Gastroesophageal sphincter (tissue), 3 donors: ENCODE measurements around the gene USP24.

Experiments used
- CTCF ChIP-seq, 4 experiments: fragments of 200-600 bp in 2 of 4; fragments of 450-650 bp in 2 of 4; sonication (generic) in 1 of 4; IDR thresholded peaks; one replicate each; pipeline ENCODE4 v1.5.1; 2017 to 2019; ENCODE audit warnings: antibody characterized with exemption in 4 of 4, mild to moderate bottlenecking in 2 of 4, moderate library complexity in 2 of 4
- EP300 ChIP-seq: sonication (generic); formaldehyde crosslinking; IDR thresholded peaks from one replicate; pipeline ENCODE4 v1.6.1; 2017; ENCODE audit warnings: antibody characterized with exemption, mild to moderate bottlenecking
- POLR2A ChIP-seq, 2 donors: fragments of 450-650 bp; IDR thresholded peaks; one replicate each; pipeline ENCODE4 v1.6.1; 2017; ENCODE audit warnings: antibody characterized with exemption in 2 of 2, mild to moderate bottlenecking in 2 of 2, moderate library complexity in 1 of 2
- POLR2AphosphoS5 ChIP-seq: sonication (generic); formaldehyde crosslinking; IDR thresholded peaks from one replicate; pipeline ENCODE4 v1.6.1; 2017; ENCODE audit warnings: antibody characterized with exemption

- TF ChIP-seq CTCF (IDR thresholded peaks at IDR 0.05) (no peak), POLR2AphosphoS5 (no peak), POLR2A (IDR thresholded peaks at IDR 0.05) (no peak), EP300 (no peak)
These were observed 80.9 kb downstream of the USP24 start for GRCh38 chr1:55134152-55134808.
